ENCODE results near the gene CHSY1. TPM values are rescaled to one million over a fixed set of nuclear protein-coding genes. Genes with fewer than 3 reads are reported as not detected.

Gene CHSY1
- total and polyA plus RNA-seq, 2 of the 13 experiments (the other 11 are each of a cell fraction or from before 2014, with no cell fraction given), result 13.3 to 13.7 TPM

DNA sequence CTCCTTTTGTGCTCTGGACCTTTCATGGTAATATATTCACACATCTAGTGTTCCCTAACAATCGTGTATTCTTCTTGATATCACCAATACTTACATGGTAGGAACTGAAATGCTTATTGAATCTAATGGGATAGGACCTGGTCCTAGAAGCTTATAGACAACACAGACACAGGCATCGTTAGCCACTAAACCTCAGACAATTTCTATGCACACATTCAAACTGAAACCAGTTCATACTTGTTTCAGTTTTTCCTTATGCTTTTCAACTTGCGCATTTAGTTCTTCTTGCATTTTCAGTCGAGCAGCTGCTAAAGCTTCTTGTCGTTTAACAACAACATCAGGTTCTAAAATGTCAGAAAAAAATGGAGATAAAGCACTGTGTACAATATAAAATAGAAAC, 23.2 kb upstream of the CHSY1 start:
- in situ Hi-C loops (cut with HindIII; ENCODE audit: extremely low pct_ligation_motif_present, low pct_unique_long_range_greater_than_20kb), result no loop called here
- H3K4me2 ChIP-seq (ENCODE audit: low read depth, low read length), result no peak overlapping the region
- H3K4me3 ChIP-seq (replicated peaks in 1 of 3; ENCODE audit: insufficient read depth in 1 of 3, low read depth in 2 of 3, low read length in 3 of 3), result no peak overlapping the region
- TSS peak; percentile 26 for BruUV-seq (replicated peaks)
- H3K36me3 ChIP-seq (replicated peaks in 1 of 2; ENCODE audit: control insufficient read depth in 1 of 2, insufficient read depth in 2 of 2, low read length in 2 of 2), result peaks cover 15 to 52% of the 10 kb centered on the region in 2 experiments
- ATAC-seq (no peak), FAIRE-seq (no peak), DNase-seq (ENCODE audit: low spot score) (no peak)
- H3K4me1 ChIP-seq (ENCODE audit: insufficient read depth, low read length), result peaks cover 30% of the 10 kb centered on the region
- no peak overlapping the region for H2AFZ ChIP-seq (ENCODE audit: low read length)
- H3K27me3 ChIP-seq (ENCODE audit: control insufficient read depth in 1 of 2, insufficient read depth in 2 of 2, low read length in 2 of 2), result no peaks in the 10 kb centered on the region; a peak in 1 of 5 replicates
- POLR2A ChIA-PET, result no interaction called here
- CTCF ChIA-PET (ENCODE audit: low intra/inter-chr PET ratio, low total read pairs), result no interaction called here
- TF ChIP-seq, protein P1, sequence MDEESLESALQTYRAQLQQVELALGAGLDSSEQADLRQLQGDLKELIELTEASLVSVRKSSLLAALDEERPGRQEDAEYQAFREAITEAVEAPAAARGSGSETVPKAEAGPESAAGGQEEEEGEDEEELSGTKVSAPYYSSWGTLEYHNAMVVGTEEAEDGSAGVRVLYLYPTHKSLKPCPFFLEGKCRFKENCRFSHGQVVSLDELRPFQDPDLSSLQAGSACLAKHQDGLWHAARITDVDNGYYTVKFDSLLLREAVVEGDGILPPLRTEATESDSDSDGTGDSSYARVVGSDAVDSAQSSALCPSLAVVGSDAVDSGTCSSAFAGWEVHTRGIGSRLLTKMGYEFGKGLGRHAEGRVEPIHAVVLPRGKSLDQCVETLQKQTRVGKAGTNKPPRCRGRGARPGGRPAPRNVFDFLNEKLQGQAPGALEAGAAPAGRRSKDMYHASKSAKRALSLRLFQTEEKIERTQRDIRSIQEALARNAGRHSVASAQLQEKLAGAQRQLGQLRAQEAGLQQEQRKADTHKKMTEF (CRISPR knock-in tag; IDR thresholded peaks at IDR 0.05), result no peak
- TF ChIP-seq, protein P2, sequence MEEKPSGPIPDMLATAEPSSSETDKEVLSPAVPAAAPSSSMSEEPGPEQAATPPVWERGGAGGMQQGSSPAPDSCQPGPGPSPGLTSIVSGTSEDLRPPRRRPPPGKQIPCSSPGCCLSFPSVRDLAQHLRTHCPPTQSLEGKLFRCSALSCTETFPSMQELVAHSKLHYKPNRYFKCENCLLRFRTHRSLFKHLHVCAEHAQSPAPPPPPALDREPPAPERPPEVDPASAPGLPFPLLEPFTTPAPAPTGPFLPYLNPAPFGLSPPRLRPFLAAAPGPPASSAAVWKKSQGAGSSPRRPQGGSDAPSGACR (CRISPR knock-in tag; IDR thresholded peaks at IDR 0.05), result no peak
- TF ChIP-seq RBAK (CRISPR knock-in tag; IDR thresholded peaks at IDR 0.05) (no peak), PAX8 (CRISPR knock-in tag; IDR thresholded peaks at IDR 0.05; ENCODE audit: borderline replicate concordance) (no peak), MAF1 (CRISPR knock-in tag; IDR thresholded peaks at IDR 0.05; ENCODE audit: borderline replicate concordance) (no peak), CHD4 (IDR thresholded peaks at IDR 0.05; ENCODE audit: borderline replicate concordance, low read length) (no peak), SETDB1 (CRISPR knock-in tag; IDR thresholded peaks at IDR 0.05; ENCODE audit: borderline replicate concordance) (no peak), KLF13 (CRISPR knock-in tag; IDR thresholded peaks at IDR 0.05) (no peak), TBX3 (IDR thresholded peaks at IDR 0.05; ENCODE audit: borderline replicate concordance) (no peak), CREB1 (IDR thresholded peaks at IDR 0.05) (no peak), CREB1 (CRISPR knock-in tag; IDR thresholded peaks at IDR 0.05) (no peak), ZNF737 (CRISPR knock-in tag; IDR thresholded peaks at IDR 0.05; ENCODE audit: borderline replicate concordance) (no peak), ZNF225 (CRISPR knock-in tag; IDR thresholded peaks at IDR 0.05) (no peak), HNRNPLL (IDR thresholded peaks at IDR 0.05; ENCODE audit: low read depth, low read length, poor library complexity, severe bottlenecking) (no peak), PRMT3 (CRISPR knock-in tag; IDR thresholded peaks at IDR 0.05; ENCODE audit: borderline replicate concordance, low read depth) (no peak), ZFP1 (CRISPR knock-in tag; IDR thresholded peaks at IDR 0.05) (no peak), SRF (IDR thresholded peaks at IDR 0.05; ENCODE audit: low read depth, low read length) (no peak)
- TF ChIP-seq, protein P3, sequence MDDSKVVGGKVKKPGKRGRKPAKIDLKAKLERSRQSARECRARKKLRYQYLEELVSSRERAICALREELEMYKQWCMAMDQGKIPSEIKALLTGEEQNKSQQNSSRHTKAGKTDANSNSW (CRISPR knock-in tag; IDR thresholded peaks at IDR 0.05; ENCODE audit: borderline replicate concordance), result no peak
- TF ChIP-seq, protein P4, sequence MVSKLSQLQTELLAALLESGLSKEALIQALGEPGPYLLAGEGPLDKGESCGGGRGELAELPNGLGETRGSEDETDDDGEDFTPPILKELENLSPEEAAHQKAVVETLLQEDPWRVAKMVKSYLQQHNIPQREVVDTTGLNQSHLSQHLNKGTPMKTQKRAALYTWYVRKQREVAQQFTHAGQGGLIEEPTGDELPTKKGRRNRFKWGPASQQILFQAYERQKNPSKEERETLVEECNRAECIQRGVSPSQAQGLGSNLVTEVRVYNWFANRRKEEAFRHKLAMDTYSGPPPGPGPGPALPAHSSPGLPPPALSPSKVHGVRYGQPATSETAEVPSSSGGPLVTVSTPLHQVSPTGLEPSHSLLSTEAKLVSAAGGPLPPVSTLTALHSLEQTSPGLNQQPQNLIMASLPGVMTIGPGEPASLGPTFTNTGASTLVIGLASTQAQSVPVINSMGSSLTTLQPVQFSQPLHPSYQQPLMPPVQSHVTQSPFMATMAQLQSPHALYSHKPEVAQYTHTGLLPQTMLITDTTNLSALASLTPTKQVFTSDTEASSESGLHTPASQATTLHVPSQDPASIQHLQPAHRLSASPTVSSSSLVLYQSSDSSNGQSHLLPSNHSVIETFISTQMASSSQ (IDR thresholded peaks at IDR 0.05; ENCODE audit: low read depth), result no peak
- TF ChIP-seq, protein P4 (CRISPR knock-in tag; IDR thresholded peaks at IDR 0.05; ENCODE audit: borderline replicate concordance), result no peak
- intact Hi-C loops (cut with micrococcal nuclease; ENCODE audit: unreplicated experiment), result no loop called here
- no peaks in the 10 kb centered on the region; the same call in 1 of the 2 replicates for H4K20me1 ChIP-seq (ENCODE audit: insufficient read depth, low read length)
- no peaks in the 10 kb centered on the region for H3K9me3 ChIP-seq (ENCODE audit: low read length)
- no peak overlapping the region for H3K9ac ChIP-seq (ENCODE audit: insufficient read depth, low read depth, low read length)
- H3K27ac ChIP-seq (ENCODE audit: extremely low read length, insufficient read depth, low read length), result no peak overlapping the region
- WGBS (ENCODE audit: low lambda C conversion rate), result 96% methylated on average over 5 of the region's 5 CpGs
- peaks cover 20% of the 10 kb centered on the region for H3K79me2 ChIP-seq (ENCODE audit: insufficient read depth, low read length)

Measured in HepG2 (cell line).